Stimulated activated CD8-positive, alpha-beta memory T cell treated with anti-CD3 and anti-CD28 coated beads, Interleukin-12 subunit alpha, Interleukin-12 subunit beta, amount 100 ng/mL, for 4 hours (primary cell): ENCODE results near the gene C14orf119.

Experiments used
- DNase-seq: peaks from one replicate; pipeline ENCODE4 v3.0.0-alpha.2; 2020; ENCODE audit warnings: low read depth

The C14orf119 gene

GRCh38 chr14:23149745-23150144 is 54.4 kb downstream of the C14orf119 start:
- no peak for DNase-seq
